NCI-H1105 (cell line): Measurements from ENCODE around the gene POU2F3.

ENCODE experiments used
- DNase-seq: peaks from one replicate; lab custom pipeline; 2025; lab: John Stamatoyannopoulos, UW

POU2F3 gene

GRCh38 chr11:120342226-120342625 lies 102.3 kb downstream of the POU2F3 start:
- DNase-seq: no peak

GRCh38 chr11:120342678-120343077 lies 102.7 kb downstream of the POU2F3 start:
- DNase-seq: no peak

- no peak for DNase-seq
These were observed 103.5 kb downstream of the POU2F3 start for GRCh38 chr11:120343429-120343828.

- no peak for DNase-seq
These were observed 104.5 kb downstream of the POU2F3 start for GRCh38 chr11:120344302-120345004.

- DNase-seq: no peak
These were observed 106.3 kb downstream of the POU2F3 start for GRCh38 chr11:120346233-120346632.

- no peak for DNase-seq
These were observed 110.7 kb downstream of the POU2F3 start for GRCh38 chr11:120350637-120351036.

- DNase-seq: no peak
These were observed 112.5 kb downstream of the POU2F3 start for GRCh38 chr11:120352405-120352804.

- DNase-seq: no peak
These were observed 114.1 kb downstream of the POU2F3 start for GRCh38 chr11:120354068-120354467.

- no peak for DNase-seq
These were observed 114.8 kb downstream of the POU2F3 start for GRCh38 chr11:120354779-120355178.

- no peak for DNase-seq
These were observed 117.7 kb downstream of the POU2F3 start for GRCh38 chr11:120357620-120358019.

GRCh38 chr11:120358729-120359128 lies 118.8 kb downstream of the POU2F3 start:
- DNase-seq: no peak

GRCh38 chr11:120363436-120363835 lies 123.5 kb downstream of the POU2F3 start:
- no peak for DNase-seq

GRCh38 chr11:120365512-120365911 lies 125.6 kb downstream of the POU2F3 start:
- no peak for DNase-seq
